ENCODE data around the gene TRIM54. TPM values are rescaled to one million over a fixed set of nuclear protein-coding genes. Genes with fewer than 3 reads are reported as not detected.
"Not testable (repeated sequence)": the region's sequence is repeated elsewhere in the genome, so short reads cannot be mapped to it uniquely, and the experiment has no call there.

Gene TRIM54
- total RNA-seq, 1 donor from 2014 or later, result not detected

DNA sequence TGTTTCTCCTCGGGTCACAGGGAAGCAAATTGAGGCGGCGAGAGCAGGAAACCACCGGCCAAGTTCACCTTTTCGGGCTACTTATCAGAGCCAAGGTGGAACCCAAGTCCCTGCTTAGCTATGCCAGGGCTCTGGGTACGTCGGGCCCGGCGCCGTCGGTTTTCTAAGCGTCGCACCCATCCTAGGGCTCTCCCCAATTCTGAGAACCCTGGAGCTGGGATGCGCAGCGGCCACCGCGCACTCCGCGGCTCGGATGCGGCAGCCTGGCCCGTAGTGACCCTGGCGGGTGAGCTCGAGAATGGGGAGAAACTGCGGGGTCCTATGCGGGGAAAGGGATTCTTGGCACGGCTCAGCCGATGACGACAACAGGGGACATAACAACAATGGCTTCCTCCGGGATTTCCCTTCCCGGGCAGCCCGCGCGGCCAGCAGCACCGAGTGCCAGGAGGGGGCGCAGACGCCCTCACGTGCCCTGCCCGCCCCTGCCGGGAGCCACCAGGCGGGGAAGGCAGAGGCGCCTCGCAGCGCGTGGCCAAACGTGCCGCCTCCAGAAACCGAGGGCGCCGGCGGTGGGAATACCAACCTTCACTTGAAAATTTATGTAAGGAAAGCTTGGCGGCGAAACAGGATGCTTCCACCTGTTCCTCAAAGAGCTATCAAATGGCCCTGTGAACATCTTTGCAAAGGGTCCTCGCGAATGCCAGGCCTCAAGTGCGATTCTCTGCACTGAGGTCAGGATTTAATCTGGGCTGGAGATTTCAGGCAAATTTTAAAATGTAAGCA is 17.3 kb upstream of the TRIM54 start:
- no peaks in the 10 kb centered on the region for H3K36me3 Mint-ChIP-seq (ENCODE audit: low read depth, unreplicated experiment)
- DNase-seq (ENCODE audit: low read depth) (no peak), FAIRE-seq (no peak)
- peak overlapping the region; percentile 67 for H3K27ac Mint-ChIP-seq (ENCODE audit: unreplicated experiment)
- no peaks in the 10 kb centered on the region for H3K79me2 ChIP-seq (ENCODE audit: insufficient read depth, low read length)
- H3K4me3 Mint-ChIP-seq (ENCODE audit: unreplicated experiment), result peak overlapping the region; percentile 75
- H3K27ac ChIP-seq (ENCODE audit: low read depth, low read length), result no peak overlapping the region
- H3K9me3 Mint-ChIP-seq (ENCODE audit: unreplicated experiment), result peaks cover 3% of the 10 kb centered on the region
- peaks cover 6% of the 10 kb centered on the region for H3K4me1 ChIP-seq (ENCODE audit: insufficient read depth, low read length)
- peak overlapping the region; percentile 46 for H3K4me3 ChIP-seq (ENCODE audit: insufficient read depth, low read depth, low read length)
- peaks cover 3% of the 10 kb centered on the region for H3K4me1 Mint-ChIP-seq (ENCODE audit: low read depth, unreplicated experiment)
- no peak overlapping the region for H3K9ac ChIP-seq (ENCODE audit: low read length)
- H3K4me2 ChIP-seq (ENCODE audit: low read length), result peak overlapping the region; percentile 81
- peaks cover 79% of the 10 kb centered on the region for H3K27me3 ChIP-seq (ENCODE audit: insufficient read depth, low read length)
- TF ChIP-seq, protein P1, sequence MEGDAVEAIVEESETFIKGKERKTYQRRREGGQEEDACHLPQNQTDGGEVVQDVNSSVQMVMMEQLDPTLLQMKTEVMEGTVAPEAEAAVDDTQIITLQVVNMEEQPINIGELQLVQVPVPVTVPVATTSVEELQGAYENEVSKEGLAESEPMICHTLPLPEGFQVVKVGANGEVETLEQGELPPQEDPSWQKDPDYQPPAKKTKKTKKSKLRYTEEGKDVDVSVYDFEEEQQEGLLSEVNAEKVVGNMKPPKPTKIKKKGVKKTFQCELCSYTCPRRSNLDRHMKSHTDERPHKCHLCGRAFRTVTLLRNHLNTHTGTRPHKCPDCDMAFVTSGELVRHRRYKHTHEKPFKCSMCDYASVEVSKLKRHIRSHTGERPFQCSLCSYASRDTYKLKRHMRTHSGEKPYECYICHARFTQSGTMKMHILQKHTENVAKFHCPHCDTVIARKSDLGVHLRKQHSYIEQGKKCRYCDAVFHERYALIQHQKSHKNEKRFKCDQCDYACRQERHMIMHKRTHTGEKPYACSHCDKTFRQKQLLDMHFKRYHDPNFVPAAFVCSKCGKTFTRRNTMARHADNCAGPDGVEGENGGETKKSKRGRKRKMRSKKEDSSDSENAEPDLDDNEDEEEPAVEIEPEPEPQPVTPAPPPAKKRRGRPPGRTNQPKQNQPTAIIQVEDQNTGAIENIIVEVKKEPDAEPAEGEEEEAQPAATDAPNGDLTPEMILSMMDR (IDR thresholded peaks at IDR 0.05; ENCODE audit: insufficient read depth, low read depth, low read length), result no peak
- TF ChIP-seq EZH2 (IDR thresholded peaks at IDR 0.05; ENCODE audit: insufficient read depth, low read length), result no peak
- H4K20me1 ChIP-seq (ENCODE audit: insufficient read depth, low read length), result peaks cover 14% of the 10 kb centered on the region
- H3K9me3 ChIP-seq (ENCODE audit: insufficient read depth, low read depth, low read length), result peaks cover 2% of the 10 kb centered on the region
- peaks cover 39% of the 10 kb centered on the region for H3K27me3 Mint-ChIP-seq (ENCODE audit: low read depth, unreplicated experiment)
- peak overlapping the region; percentile 41 for H2AFZ ChIP-seq (ENCODE audit: low read depth, low read length)
- H3K36me3 ChIP-seq (ENCODE audit: insufficient read depth, low read length), result no peaks in the 10 kb centered on the region

DNA sequence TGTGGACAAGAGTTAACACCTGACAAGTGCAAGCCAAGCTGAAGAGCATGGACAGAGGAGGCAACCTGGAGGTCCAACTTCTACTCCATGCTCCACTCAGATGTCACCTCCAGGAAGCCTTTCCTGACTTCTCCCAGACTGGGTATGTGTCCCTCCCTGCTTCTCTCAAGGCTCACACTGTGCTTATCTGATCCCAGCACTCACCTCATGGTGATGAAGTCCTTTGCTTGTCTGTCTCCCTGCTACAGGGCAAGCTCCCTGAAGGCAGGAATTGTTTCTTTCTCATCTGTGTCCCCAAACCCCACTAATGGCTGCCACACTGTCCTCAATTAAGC is 16.7 kb upstream of the TRIM54 start:
- Histone ChIP-seq H3K4me2 (ENCODE audit: low read length) (peak overlapping the region; percentile 81), H3K9me3 (ENCODE audit: insufficient read depth, low read depth, low read length) (peaks cover 2% of the 10 kb centered on the region), H4K20me1 (ENCODE audit: insufficient read depth, low read length) (peaks cover 14% of the 10 kb centered on the region), H3K4me3 (ENCODE audit: insufficient read depth, low read depth, low read length) (no peak overlapping the region), H2AFZ (ENCODE audit: low read depth, low read length) (no peak overlapping the region), H3K79me2 (ENCODE audit: insufficient read depth, low read length) (no peaks in the 10 kb centered on the region), H3K4me1 (ENCODE audit: insufficient read depth, low read length) (peaks cover 6% of the 10 kb centered on the region), H3K9ac (ENCODE audit: low read length) (no peak overlapping the region), H3K27me3 (ENCODE audit: insufficient read depth, low read length) (peaks cover 75% of the 10 kb centered on the region), H3K27ac (ENCODE audit: low read depth, low read length) (no peak overlapping the region), H3K36me3 (ENCODE audit: insufficient read depth, low read length) (no peaks in the 10 kb centered on the region)
- Mint-ChIP-seq H3K4me1 (ENCODE audit: low read depth, unreplicated experiment) (peaks cover 7% of the 10 kb centered on the region), H3K27me3 (ENCODE audit: low read depth, unreplicated experiment) (peaks cover 37% of the 10 kb centered on the region), H3K36me3 (ENCODE audit: low read depth, unreplicated experiment) (no peaks in the 10 kb centered on the region), H3K27ac (ENCODE audit: unreplicated experiment) (no peak overlapping the region), H3K4me3 (ENCODE audit: unreplicated experiment) (no peak overlapping the region), H3K9me3 (ENCODE audit: unreplicated experiment) (peaks cover 3% of the 10 kb centered on the region)
- no peak for DNase-seq (ENCODE audit: low read depth)
- no peak for FAIRE-seq
- TF ChIP-seq EZH2 (IDR thresholded peaks at IDR 0.05; ENCODE audit: insufficient read depth, low read length), result no peak
- TF ChIP-seq, protein P1 (IDR thresholded peaks at IDR 0.05; ENCODE audit: insufficient read depth, low read depth, low read length), result no peak

DNA sequence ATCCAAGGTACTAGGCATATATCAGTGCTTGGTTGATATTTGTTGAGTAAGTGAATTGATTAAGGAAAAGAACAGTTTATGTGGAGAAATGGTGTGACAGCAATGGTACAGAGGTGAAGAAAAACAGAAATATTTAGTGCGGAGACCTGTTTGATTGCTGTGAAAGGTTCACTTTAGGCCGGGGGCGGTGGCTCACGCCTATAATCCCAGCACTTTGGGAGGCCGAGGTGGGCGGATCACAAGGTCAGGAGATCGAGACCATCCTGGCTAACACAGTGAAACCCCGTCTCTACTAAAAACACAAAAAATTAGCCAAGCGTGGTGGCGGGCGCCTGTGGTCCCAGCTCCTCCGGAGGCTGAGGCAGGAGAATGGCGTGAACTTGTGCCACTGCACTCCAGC is 13.9 kb upstream of the TRIM54 start:
- not testable (repeated sequence) for H3K36me3 Mint-ChIP-seq (ENCODE audit: low read depth, unreplicated experiment); H3K36me3 ChIP-seq (ENCODE audit: insufficient read depth, low read length); H2AFZ ChIP-seq (ENCODE audit: low read depth, low read length); H3K4me2 ChIP-seq (ENCODE audit: low read length); H3K9me3 Mint-ChIP-seq (ENCODE audit: unreplicated experiment); H3K4me3 Mint-ChIP-seq (ENCODE audit: unreplicated experiment); H3K9ac ChIP-seq (ENCODE audit: low read length); H3K27ac Mint-ChIP-seq (ENCODE audit: unreplicated experiment); H3K27ac ChIP-seq (ENCODE audit: low read depth, low read length); H3K9me3 ChIP-seq (ENCODE audit: insufficient read depth, low read depth, low read length); H3K4me3 ChIP-seq (ENCODE audit: insufficient read depth, low read depth, low read length); H3K4me1 ChIP-seq (ENCODE audit: insufficient read depth, low read length); FAIRE-seq; DNase-seq (ENCODE audit: low read depth); H3K79me2 ChIP-seq (ENCODE audit: insufficient read depth, low read length)
- Mint-ChIP-seq H3K4me1 (ENCODE audit: low read depth, unreplicated experiment) (peaks cover 15% of the 10 kb centered on the region), H3K27me3 (ENCODE audit: low read depth, unreplicated experiment) (peaks cover 28% of the 10 kb centered on the region)
- peaks cover 62% of the 10 kb centered on the region for H3K27me3 ChIP-seq (ENCODE audit: insufficient read depth, low read length)
- H4K20me1 ChIP-seq (ENCODE audit: insufficient read depth, low read length), result peaks cover 14% of the 10 kb centered on the region

Measured in astrocyte (in vitro differentiated cells and primary cell).